ENCODE results near the gene FMNL2.
"Not testable (repeated sequence)": the region's sequence is repeated elsewhere in the genome, so short reads cannot be mapped to it uniquely, and the experiment has no call there.

FMNL2 gene

GRCh38 chr2:152384992-152385391, 50.0 kb downstream of the FMNL2 start:
- H3K27ac ChIP-seq = no peak overlapping the region
- no peak for DNase-seq (ENCODE audit: low spot score)
- no peak overlapping the region for H3K4me3 ChIP-seq
- no peak for TF ChIP-seq CTCF (IDR thresholded peaks at IDR 0.05)

- no peak overlapping the region for H3K27ac ChIP-seq
- TF ChIP-seq CTCF (IDR thresholded peaks at IDR 0.05) = no peak
- no peak for DNase-seq (ENCODE audit: low spot score)
Measured at GRCh38 chr2:152385650-152386049, 50.7 kb downstream of the FMNL2 start.

GRCh38 chr2:152386266-152386665, 51.3 kb downstream of the FMNL2 start:
- TF ChIP-seq CTCF (IDR thresholded peaks at IDR 0.05) = no peak
- Histone ChIP-seq H3K4me3 (no peak overlapping the region), H3K27ac (no peak overlapping the region)
- no peak for DNase-seq (ENCODE audit: low spot score)

More at GRCh38 chr2:152385650-152386049, 50.7 kb downstream of the FMNL2 start:
- no peak overlapping the region for H3K4me3 ChIP-seq

- no peak for DNase-seq (ENCODE audit: low spot score)
- Histone ChIP-seq H3K27ac (no peak overlapping the region), H3K4me3 (no peak overlapping the region)
- no peak for TF ChIP-seq CTCF (IDR thresholded peaks at IDR 0.05)
Measured at GRCh38 chr2:152387041-152387440, 52.1 kb downstream of the FMNL2 start.

GRCh38 chr2:152388269-152388668, 53.3 kb downstream of the FMNL2 start:
- H3K4me3 ChIP-seq; H3K27ac ChIP-seq; DNase-seq (ENCODE audit: low spot score): not testable (repeated sequence)

- TF ChIP-seq CTCF (IDR thresholded peaks at IDR 0.05) = no peak
- no peak overlapping the region for H3K27ac ChIP-seq
- no peak overlapping the region for H3K4me3 ChIP-seq
- DNase-seq (ENCODE audit: low spot score) = no peak
Measured at GRCh38 chr2:152389483-152389882, 54.5 kb downstream of the FMNL2 start.

- TF ChIP-seq CTCF (IDR thresholded peaks at IDR 0.05) = no peak
- Histone ChIP-seq H3K4me3 (no peak overlapping the region), H3K27ac (no peak overlapping the region)
- DNase-seq (ENCODE audit: low spot score) = no peak
Measured at GRCh38 chr2:152390837-152391236, 55.9 kb downstream of the FMNL2 start.

- DNase-seq (ENCODE audit: low spot score) = no peak
- TF ChIP-seq CTCF (IDR thresholded peaks at IDR 0.05) = no peak
- no peak overlapping the region for H3K4me3 ChIP-seq
- H3K27ac ChIP-seq = no peak overlapping the region
Measured at GRCh38 chr2:152391318-152391717, 56.3 kb downstream of the FMNL2 start.
